ENCODE measurements around the gene CALCB.

The CALCB gene

GRCh38 chr11:15097411-15097810, 24.0 kb downstream of the CALCB start:
- TF ChIP-seq CTCF (IDR thresholded peaks at IDR 0.05; ENCODE audit: control insufficient read depth, insufficient read depth, low read depth, low read length, missing control alignments): no peak

GRCh38 chr11:15099267-15099666, 25.9 kb downstream of the CALCB start:
- H3K4me3 ChIP-seq (ENCODE audit: control insufficient read depth, low read depth, low read length): no peak overlapping the region
- no peak for DNase-seq (ENCODE audit: low read depth)
- no peak for TF ChIP-seq CTCF (IDR thresholded peaks at IDR 0.05; ENCODE audit: control insufficient read depth, insufficient read depth, low read depth, low read length, missing control alignments)

More at GRCh38 chr11:15097411-15097810, 24.0 kb downstream of the CALCB start:
- DNase-seq (ENCODE audit: low read depth): no peak
- no peak overlapping the region for H3K4me3 ChIP-seq (ENCODE audit: control insufficient read depth, low read depth, low read length)

GRCh38 chr11:15101072-15101709, 27.8 kb downstream of the CALCB start:
- no peak overlapping the region for H3K4me3 ChIP-seq (ENCODE audit: control insufficient read depth, low read depth, low read length)
- TF ChIP-seq CTCF (IDR thresholded peaks at IDR 0.05; ENCODE audit: control insufficient read depth, insufficient read depth, low read depth, low read length, missing control alignments): peak; percentile 96
- DNase-seq (ENCODE audit: low read depth): peak; percentile 24

- no peak for TF ChIP-seq CTCF (IDR thresholded peaks at IDR 0.05; ENCODE audit: control insufficient read depth, insufficient read depth, low read depth, low read length, missing control alignments)
- H3K4me3 ChIP-seq (ENCODE audit: control insufficient read depth, low read depth, low read length): no peak overlapping the region
- no peak for DNase-seq (ENCODE audit: low read depth)
Measured at GRCh38 chr11:15104166-15104565, 30.8 kb downstream of the CALCB start.

GRCh38 chr11:15106201-15106965, 33.0 kb downstream of the CALCB start:
- no peak for TF ChIP-seq CTCF (IDR thresholded peaks at IDR 0.05; ENCODE audit: control insufficient read depth, insufficient read depth, low read depth, low read length, missing control alignments)
- DNase-seq (ENCODE audit: low read depth): peak; percentile 43
- no peak overlapping the region for H3K4me3 ChIP-seq (ENCODE audit: control insufficient read depth, low read depth, low read length)

- DNase-seq (ENCODE audit: low read depth): no peak
- no peak overlapping the region for H3K4me3 ChIP-seq (ENCODE audit: control insufficient read depth, low read depth, low read length)
- TF ChIP-seq CTCF (IDR thresholded peaks at IDR 0.05; ENCODE audit: control insufficient read depth, insufficient read depth, low read depth, low read length, missing control alignments): no peak
Measured at GRCh38 chr11:15107730-15108515, 34.5 kb downstream of the CALCB start.

Measured in AG09309 (cell line).